Spleen (tissue), 11 donors: ENCODE measurements around the gene GRK4. TPM values are rescaled to one million over a fixed set of nuclear protein-coding genes. Genes with fewer than 3 reads are reported as not detected.
A peak's percentile ranks its signal among the peaks of the same experiment; 100 is the strongest.

Experiments used
- DNase-seq: peaks from one replicate; pipeline ENCODE4 v3.0.0-alpha.2; 2020
- H3K27ac ChIP-seq, 8 donors: fragments of 200-600 bp; sonication (generic) in 7 of 8; 1 replicate in 4 of 8; 2 replicates in 4 of 8; pipeline versions ENCODE4 v1.5.0 to v1.8.0; 2016 to 2021; ENCODE audit warnings: inconsistent platforms in 4 of 8, mild to moderate bottlenecking in 4 of 8, moderate library complexity in 1 of 8
- H3K27me3 ChIP-seq, 7 donors: fragments of 200-600 bp; sonication (generic) in 6 of 7; replicated peaks in 1 of 7; 1 replicate in 4 of 7; 2 replicates in 3 of 7; pipeline versions ENCODE4 v1.5.0 to v1.8.0; 2016 to 2021; ENCODE audit warnings: inconsistent platforms in 3 of 7, mild to moderate bottlenecking in 1 of 7
- H3K36me3 ChIP-seq, 6 donors: fragments of 200-600 bp; sonication (generic) in 5 of 6; 1 replicate in 4 of 6; 2 replicates in 2 of 6; pipeline versions ENCODE4 v1.5.0 to v1.8.0; 2016 to 2021; ENCODE audit warnings: inconsistent platforms in 2 of 6
- H3K4me1 ChIP-seq, 6 donors: fragments of 200-600 bp; sonication (generic) in 5 of 6; 1 replicate in 3 of 6; 2 replicates in 3 of 6; pipeline versions ENCODE4 v1.5.0 to v1.8.0; 2016 to 2021; ENCODE audit warnings: inconsistent platforms in 3 of 6
- H3K4me3 ChIP-seq, 8 donors: fragments of 200-600 bp; sonication (generic) in 7 of 8; 1 replicate in 4 of 8; 2 replicates in 4 of 8; pipeline versions ENCODE4 v1.5.0 to v1.8.0; 2016 to 2021; ENCODE audit warnings: inconsistent platforms in 4 of 8, mild to moderate bottlenecking in 4 of 8, moderate library complexity in 2 of 8
- H3K9me3 ChIP-seq, 8 donors: fragments of 200-600 bp; sonication (generic) in 7 of 8; 1 replicate in 4 of 8; 2 replicates in 4 of 8; pipeline versions ENCODE4 v1.5.0 to v1.8.0; 2016 to 2021; ENCODE audit warnings: inconsistent platforms in 4 of 8
- CTCF ChIP-seq, 11 experiments: fragments of 200-600 bp in 7 of 11; fragments of 450-650 bp in 4 of 11; sonication (generic) in 4 of 11; IDR thresholded peaks in 8 of 11; conservative IDR thresholded peaks in 3 of 11; 1 replicate in 7 of 11; 2 replicates in 4 of 11; pipeline versions ENCODE4 v1.4.0 to v1.8.0; 2016 to 2021; ENCODE audit warnings: antibody characterized with exemption in 11 of 11, inconsistent platforms in 4 of 11, mild to moderate bottlenecking in 1 of 11
- POLR2A ChIP-seq, 3 donors: fragments of 450-650 bp; IDR thresholded peaks; one replicate each; pipeline ENCODE4 v1.5.1; 2017; ENCODE audit warnings: antibody characterized with exemption in 3 of 3, mild to moderate bottlenecking in 1 of 3
- POLR2AphosphoS5 ChIP-seq, 3 donors: sonication (generic); formaldehyde crosslinking; IDR thresholded peaks; one replicate each; pipeline ENCODE4 v1.5.1; 2017; ENCODE audit warnings: antibody characterized with exemption in 3 of 3
- WGBS, 5 donors: extraction: QIAGEN DNeasy Blood & Tissue Kit in 3 of 5; methylation state at CpG; one replicate each; pipeline versions ENCODE4 v1.1.5 to v1.1.7; 2013 to 2018; 5-methylcytosine and 5-hydroxymethylcytosine counted together
- intact Hi-C: fragments of 100-400 bp; cut with DNase I; formaldehyde crosslinking; loops from one replicate; pipeline ENCODE4 v1.15.0; 2023; ENCODE audit warnings: low total_unique reads
- polyA plus RNA-seq, 3 donors: library from polyadenylated mRNA; stranded (reverse); fragments of 200-250 nt; gene quantifications; one replicate each; pipeline ENCODE4 v1.2.1, GENCODE V29; 2013
- total RNA-seq, 7 donors: library from RNA; depleted of rRNA in 3 of 7; stranded (reverse); fragments of >200 nt in 3 of 7; fragmentation: NEBNext Ultra II Directional in 4 of 7; extraction: Animal tissue kit (Norgen Biotek cat#: 25700) in 4 of 7; gene quantifications; one replicate each; pipeline versions ENCODE4 v1.1.0 to v1.2.1, GENCODE V29; 2016 to 2021
- donor health status: healthy with polysubstance abuse.
- donor health status: DM: no; HTN: no; CAD: no; lungs with moderate emphysema.
- donor health status: DM: no; HTN: no; CAD: no.
- donor health status: Bipolar disorder and iron deficiency.
- donor health status: healthy.
- donor health status: DM: no; HTN: no; CAD: no.
- donor health status: DM: yes; HTN: yes; CAD: no.

GRK4 gene
- total and polyA plus RNA-seq, 10 donors, result 1.0 to 4.3 (median 2.2) TPM

GRCh38 chr4:3017504-3017903, 54.1 kb downstream of the GRK4 start:
- H3K9me3 ChIP-seq, result no peaks in the 10 kb centered on the region
- no peaks in the 10 kb centered on the region for H3K27me3 ChIP-seq
- DNase-seq, result no peak
- no peak overlapping the region for H3K4me3 ChIP-seq
- no peaks in the 10 kb centered on the region for H3K4me1 ChIP-seq
- H3K27ac ChIP-seq, result no peak overlapping the region
- WGBS, 5 donors, result 44 to 64% (median 58%) methylated on average over 4 of the region's 4 CpGs
- H3K36me3 ChIP-seq, result no peaks in the 10 kb centered on the region
- TF ChIP-seq POLR2A (IDR thresholded peaks at IDR 0.05), result no peak
- no peak for TF ChIP-seq POLR2AphosphoS5 (IDR thresholded peaks at IDR 0.05)
- no peak for TF ChIP-seq CTCF (IDR thresholded peaks at IDR 0.05 in 8 of 11, conservative IDR thresholded peaks at IDR 0.05 in 3 of 11)
- intact Hi-C loops, result no loop called here

DNA sequence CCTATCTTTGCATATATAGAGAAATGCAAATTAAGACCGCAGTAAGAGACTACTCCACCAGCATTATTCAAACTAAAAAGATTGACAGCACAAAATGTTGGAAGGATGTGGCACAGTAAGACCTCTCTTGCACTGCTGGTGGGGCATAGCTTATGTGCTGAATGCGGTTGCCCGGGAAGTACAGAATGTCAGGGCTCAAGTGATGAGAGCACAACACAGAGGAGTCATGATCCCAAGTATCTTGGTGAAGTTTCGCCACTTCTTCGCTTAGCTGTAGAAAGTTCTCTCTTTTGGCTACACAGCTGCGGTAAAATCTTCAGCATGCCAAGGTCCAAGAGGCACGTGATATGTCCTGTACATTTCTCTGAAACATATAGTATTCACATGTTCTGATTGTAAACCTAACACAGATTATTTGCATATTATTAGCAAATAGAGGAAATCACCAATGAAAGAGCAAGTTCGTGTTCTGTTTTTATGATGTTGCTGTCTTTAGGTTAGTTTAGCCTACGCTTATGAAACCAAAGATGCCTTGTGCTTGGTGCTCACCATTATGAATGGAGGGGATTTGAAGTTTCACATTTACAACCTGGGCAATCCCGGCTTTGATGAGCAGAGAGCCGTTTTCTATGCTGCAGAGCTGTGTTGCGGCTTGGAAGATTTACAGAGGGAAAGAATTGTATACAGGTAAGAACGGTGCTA, 55.9 kb downstream of the GRK4 start:
- Histone ChIP-seq H3K27ac (no peak overlapping the region), H3K4me1 (no peaks in the 10 kb centered on the region), H3K27me3 (no peaks in the 10 kb centered on the region), H3K4me3 (no peak overlapping the region), H3K9me3 (peaks cover 0 to 10% (median 0%) of the 10 kb centered on the region in 8 donors), H3K36me3 (no peaks in the 10 kb centered on the region)
- TF ChIP-seq POLR2AphosphoS5 (IDR thresholded peaks at IDR 0.05), result no peak
- no peak for TF ChIP-seq POLR2A (IDR thresholded peaks at IDR 0.05)
- no peak for TF ChIP-seq CTCF (IDR thresholded peaks at IDR 0.05 in 8 of 11, conservative IDR thresholded peaks at IDR 0.05 in 3 of 11)
- whole genome bisulfite sequencing, 5 donors, result 78 to 93% (median 90%) methylated on average over 13 of the region's 13 CpGs
- intact Hi-C loops, result no loop called here
- no peak for DNase-seq

GRCh38 chr4:3021127-3021526, 57.8 kb downstream of the GRK4 start:
- Histone ChIP-seq H3K9me3 (peaks cover 0 to 10% (median 0%) of the 10 kb centered on the region in 8 donors), H3K36me3 (no peaks in the 10 kb centered on the region), H3K27me3 (no peaks in the 10 kb centered on the region), H3K27ac (no peak overlapping the region), H3K4me1 (no peaks in the 10 kb centered on the region), H3K4me3 (no peak overlapping the region)
- 66 to 73% (median 68%) methylated on average over 6 of the region's 6 CpGs for WGBS, 5 donors
- peak; percentile 43 for DNase-seq
- intact Hi-C loops, result no loop called here
- TF ChIP-seq POLR2AphosphoS5 (IDR thresholded peaks at IDR 0.05), result no peak
- TF ChIP-seq POLR2A (IDR thresholded peaks at IDR 0.05), result no peak

DNA sequence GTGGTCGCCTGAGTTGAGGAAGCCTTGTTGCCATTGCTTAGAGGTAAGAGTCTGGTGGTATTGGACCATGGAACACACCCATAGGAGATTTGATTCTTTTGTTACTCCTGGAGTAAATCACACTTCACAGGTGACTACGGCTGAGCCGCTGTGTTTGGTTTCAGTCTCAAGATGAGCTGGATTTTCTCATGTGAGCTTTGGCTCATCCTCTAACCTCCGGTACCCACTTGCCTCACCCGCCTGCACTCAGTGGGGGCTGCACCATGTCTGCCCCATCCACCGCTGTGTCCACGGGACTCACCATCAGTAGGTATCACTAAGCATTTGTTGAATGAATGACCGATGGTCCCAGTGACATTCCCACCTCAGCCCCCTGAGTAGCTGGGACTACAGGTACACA, 58.3 kb downstream of the GRK4 start:
- TF ChIP-seq CTCF (IDR thresholded peaks at IDR 0.05 in 8 of 11, conservative IDR thresholded peaks at IDR 0.05 in 3 of 11), result no peak
- no peak for TF ChIP-seq POLR2AphosphoS5 (IDR thresholded peaks at IDR 0.05)
- TF ChIP-seq POLR2A (IDR thresholded peaks at IDR 0.05), result no peak
- 74 to 90% (median 84%) methylated on average over 8 of the region's 8 CpGs for whole genome bisulfite sequencing, 5 donors
- Histone ChIP-seq H3K9me3 (peaks cover 0 to 10% (median 0%) of the 10 kb centered on the region in 8 donors), H3K4me1 (no peaks in the 10 kb centered on the region), H3K36me3 (no peaks in the 10 kb centered on the region), H3K27me3 (no peaks in the 10 kb centered on the region), H3K4me3 (no peak overlapping the region), H3K27ac (no peak overlapping the region)
- peak; percentile 42 for DNase-seq
- intact Hi-C loops, result no loop called here
